OCI-M2 (cell line): Measurements from ENCODE around the gene SH3GL3.

ENCODE experiments used
- DNase-seq: peaks from one replicate; lab custom pipeline; 2025; ENCODE audit not compliant: unreplicated experiment; lab: John Stamatoyannopoulos, UW

Gene SH3GL3

GRCh38 chr15:83658430-83659416 is 211.6 kb downstream of the SH3GL3 start:
- DNase-seq = no peak

- DNase-seq = no peak
Observed at GRCh38 chr15:83659417-83659812, 212.3 kb downstream of the SH3GL3 start.

DNA sequence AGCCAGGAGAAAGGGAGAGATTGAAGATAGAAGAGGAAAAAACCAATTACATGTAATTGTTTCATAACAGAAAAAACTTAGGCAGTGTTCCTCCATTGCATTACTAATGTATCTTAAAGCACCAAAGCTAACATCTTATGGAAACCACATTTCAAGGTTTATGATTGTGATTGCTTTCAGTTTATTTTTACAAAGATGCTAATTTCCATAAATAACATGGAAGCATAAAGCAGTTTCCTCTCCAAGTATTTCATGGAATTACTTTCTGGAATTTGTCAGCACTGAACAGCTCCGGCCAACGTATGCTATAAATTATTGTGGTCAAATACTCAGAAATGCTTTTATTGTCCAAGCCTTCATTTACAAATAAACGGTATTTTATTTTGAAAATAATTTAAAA is 218.3 kb downstream of the SH3GL3 start:
- no peak for DNase-seq
